GM12878 (cell line): ENCODE data around the gene FAM20B. TPM values are rescaled to one million over a fixed set of nuclear protein-coding genes. Genes with fewer than 3 reads are reported as not detected.

Experiments used
- ATAC-seq: fragments of 200-7000 bp; cut with Tn5 transposase; 3 replicates; pipeline ENCODE4 v1.9.1; 2020; ENCODE audit warnings: mild to moderate bottlenecking, moderate library complexity
- BruUV-seq: library from RNA; stranded (reverse); fragments of 400-500 nt; replicated peaks from 2 replicates; lab custom pipeline; 2021; lab: Mats Ljungman, UMichigan
- CTCF ChIA-PET: fragments of 300-600 bp; sonication (Branson Sonifier 250); formaldehyde crosslinking; extraction: SDS; loops from one replicate; lab custom pipeline; 2021; ENCODE audit warnings: inconsistent platforms; lab: Yijun Ruan, JAX
- POLR2A ChIA-PET: fragments of 350-600 bp; formaldehyde crosslinking; extraction: SDS; loops from one replicate; lab custom pipeline; 2021; ENCODE audit warnings: inconsistent platforms; lab: Charles Lee
- RAD21 ChIA-PET: fragments of 300-600 bp; sonication (Branson Sonifier 250); formaldehyde crosslinking; loops from one replicate; lab custom pipeline; 2023; ENCODE audit warnings: antibody characterized with exemption; ENCODE audit not compliant: unreplicated experiment; lab: Charles Lee
- SMC1A ChIA-PET: fragments of 300-600 bp; sonication (Branson Sonifier 250); formaldehyde crosslinking; loops from one replicate; lab custom pipeline; 2023; ENCODE audit not compliant: unreplicated experiment, uncharacterized antibody; lab: Charles Lee
- DNase-seq: peaks from one replicate; pipeline ENCODE4 v3.0.0-alpha.2; 2011; ENCODE audit warnings: low read depth, low spot score
- FAIRE-seq: peaks from 3 replicates; lab custom pipeline; 2011; peaks lifted over from hg19 to GRCh38; lab: Jason Lieb, UNC
- H2AFZ ChIP-seq: 2 replicates; pipeline ENCODE4 v1.6.0; 2011; ENCODE audit warnings: low read depth, low read length, control low read depth; ENCODE audit not compliant: control insufficient read depth
- H3K27ac ChIP-seq: 2 replicates; pipeline ENCODE4 v1.5.1; 2011; ENCODE audit warnings: control low read depth; ENCODE audit not compliant: control insufficient read depth, insufficient read depth
- H3K27me3 ChIP-seq, 2 experiments: replicated peaks in 1 of 2; 2 replicates each; pipeline versions ENCODE4 v1.6.0 to v1.6.1; 2011; ENCODE audit warnings: low read length in 1 of 2; ENCODE audit not compliant: control insufficient read depth in 2 of 2, insufficient read depth in 2 of 2
- H3K36me3 ChIP-seq, 2 experiments: 2 replicates each; pipeline ENCODE4 v1.5.1; 2011; ENCODE audit warnings: low read length in 1 of 2; ENCODE audit not compliant: control insufficient read depth in 2 of 2, insufficient read depth in 2 of 2
- H3K4me1 ChIP-seq: 2 replicates; pipeline ENCODE4 v1.6.1; 2011; ENCODE audit warnings: mild to moderate bottlenecking, low read length, moderate library complexity, mixed read lengths; ENCODE audit not compliant: control insufficient read depth, insufficient read depth
- H3K4me2 ChIP-seq: 2 replicates; pipeline ENCODE4 v1.6.0; 2011; ENCODE audit warnings: control low read depth; ENCODE audit not compliant: control insufficient read depth, insufficient read depth
- H3K4me3 ChIP-seq: fragments of 200-600 bp; sonication (generic); 2 replicates; pipeline ENCODE4 v1.5.1; 2016
- H3K79me2 ChIP-seq: 2 replicates; pipeline ENCODE4 v1.6.0; 2011; ENCODE audit warnings: low read length; ENCODE audit not compliant: control insufficient read depth, insufficient read depth
- H3K9ac ChIP-seq: 2 replicates; pipeline ENCODE4 v1.8.0; 2011; ENCODE audit warnings: low read length, control low read depth, mixed read lengths; ENCODE audit not compliant: control insufficient read depth, insufficient read depth
- H3K9me3 ChIP-seq: replicated peaks from 3 replicates; pipeline ENCODE4 v1.5.1; 2011; ENCODE audit warnings: mild to moderate bottlenecking, low read length; ENCODE audit not compliant: control insufficient read depth, insufficient read depth
- H4K20me1 ChIP-seq: 2 replicates; pipeline ENCODE4 v1.6.0; 2011; ENCODE audit not compliant: control insufficient read depth, insufficient read depth
- CTCF ChIP-seq, 3 experiments: IDR thresholded peaks in 2 of 3; conservative IDR thresholded peaks in 1 of 3; 2 replicates each; pipeline ENCODE4 v1.5.1; 2011; ENCODE audit warnings: low read depth in 3 of 3, low read length in 3 of 3, mild to moderate bottlenecking in 3 of 3, control low read depth in 2 of 3, moderate library complexity in 2 of 3, inconsistent platforms in 1 of 3, mixed read lengths in 1 of 3; ENCODE audit not compliant: control insufficient read depth in 2 of 3, insufficient read depth in 1 of 3; ENCODE audit errors: extremely low read depth in 1 of 3
- ELK1 ChIP-seq: IDR thresholded peaks from 2 replicates; pipeline ENCODE4 v1.6.1; 2012; ENCODE audit warnings: low read depth, low read length, improper control_type of control experiment
- FOXK2 ChIP-seq: fragments of 450-650 bp; IDR thresholded peaks from 2 replicates; pipeline ENCODE4 v1.6.1; 2017; ENCODE audit warnings: mild to moderate bottlenecking, moderate library complexity
- HDGF ChIP-seq: fragments of 450-650 bp; IDR thresholded peaks from 2 replicates; pipeline ENCODE4 v1.6.1; 2016; ENCODE audit warnings: antibody characterized with exemption
- IKZF2 ChIP-seq, 2 experiments: fragments of 450-650 bp; IDR thresholded peaks; 2 replicates each; pipeline ENCODE4 v1.6.1; 2017; ENCODE audit warnings: mild to moderate bottlenecking in 2 of 2, moderate library complexity in 2 of 2
- MTA3 ChIP-seq: IDR thresholded peaks from 2 replicates; pipeline ENCODE4 v1.6.1; 2012; ENCODE audit warnings: low read length, inconsistent platforms, borderline replicate concordance
- MXI1 ChIP-seq: fragments of 150-350 bp; IDR thresholded peaks from 2 replicates; pipeline ENCODE4 v1.6.1; 2011; ENCODE audit warnings: low read depth, mild to moderate bottlenecking, inconsistent platforms, low read length, improper control_type of control experiment
- PAX8 ChIP-seq: fragments of 450-650 bp; IDR thresholded peaks from 2 replicates; pipeline ENCODE4 v1.6.1; 2017; ENCODE audit warnings: mild to moderate bottlenecking, moderate library complexity
- PKNOX1 ChIP-seq: fragments of 450-650 bp; IDR thresholded peaks from 2 replicates; pipeline ENCODE4 v1.6.1; 2016; ENCODE audit warnings: mild to moderate bottlenecking
- POU2F2 ChIP-seq: IDR thresholded peaks from 3 replicates; pipeline ENCODE4 v1.6.1; 2011; ENCODE audit warnings: low read depth, mild to moderate bottlenecking, low read length, borderline replicate concordance
- SMAD1 ChIP-seq: fragments of 450-650 bp; IDR thresholded peaks from 2 replicates; pipeline ENCODE4 v1.6.1; 2018; ENCODE audit warnings: mild to moderate bottlenecking, low read depth; ENCODE audit not compliant: partially characterized antibody
- SREBF2 ChIP-seq: IDR thresholded peaks from 2 replicates; pipeline ENCODE4 v1.6.1; 2012; ENCODE audit warnings: mild to moderate bottlenecking, low read length
- STAT1 ChIP-seq: fragments of 450-650 bp; conservative IDR thresholded peaks from 2 replicates; pipeline ENCODE4 v1.6.1; 2014; ENCODE audit warnings: antibody characterized with exemption, mild to moderate bottlenecking
- ZBED1 ChIP-seq: IDR thresholded peaks from 2 replicates; pipeline ENCODE4 v1.6.1; 2016; ENCODE audit warnings: borderline replicate concordance
- ZNF24 ChIP-seq: fragments of 450-650 bp; IDR thresholded peaks from 2 replicates; pipeline ENCODE4 v1.6.1; 2017; ENCODE audit warnings: antibody characterized with exemption, mild to moderate bottlenecking
- ZSCAN29 ChIP-seq: fragments of 450-650 bp; IDR thresholded peaks from 2 replicates; pipeline ENCODE4 v1.6.1; 2017; ENCODE audit warnings: mild to moderate bottlenecking, moderate library complexity
- WGBS: methylation state at CpG from one replicate; pipeline ENCODE4 v1.1.6; 2016; ENCODE audit warnings: low lambda C conversion rate; ENCODE audit not compliant: insufficient replicate concordance, insufficient coverage; ENCODE audit errors: missing lambda C conversion rate; 5-methylcytosine and 5-hydroxymethylcytosine counted together
- in situ Hi-C: fragments of 300-500 bp; cut with MboI; formaldehyde crosslinking; loops from 9 replicates; pipeline ENCODE4 v1.14.3; 2018; ENCODE audit warnings: mixed read lengths
- intact Hi-C: fragments of 100-400 bp; cut with micrococcal nuclease; formaldehyde crosslinking; loops from one replicate; pipeline ENCODE4 v1.14.2; 2022; ENCODE audit not compliant: unreplicated experiment
- polyA plus RNA-seq, 11 experiments: library from polyadenylated mRNA; depleted of rRNA in 4 of 11; unstranded in 6 of 11; stranded (reverse) in 5 of 11; fragments of >200 nt; fragmentation: Nextera tagmentation in 4 of 11; fragmentation: Illumina TruSeq in 1 of 11; extraction: Ambion mirVana in 4 of 11; extraction: Trizol in 1 of 11; gene quantifications; 1 replicate in 1 of 11; 2 replicates in 10 of 11; pipeline versions ENCODE4 v1.2.1 to v1.2.3, GENCODE V29; 2011 to 2016; ENCODE audit warnings: inconsistent platforms in 2 of 11, missing spikeins in 2 of 11, low read depth in 1 of 11
- total RNA-seq, 4 experiments: library from RNA; depleted of rRNA in 3 of 4; stranded (reverse); fragments of >200 nt in 3 of 4; fragmentation: Illumina TruSeq in 1 of 4; extraction: Trizol in 1 of 4; gene quantifications; 2 replicates each; pipeline versions ENCODE4 v1.2.1 to v1.2.3, GENCODE V29; 2013 to 2021

FAM20B gene
- total and polyA plus RNA-seq, 10 of the 15 experiments (the other 5 are each of a cell fraction or from before 2014, with no cell fraction given), result 2.4 to 25.6 (median 12.8) TPM

- TF ChIP-seq ELK1 (no peak), CTCF (IDR thresholded peaks at IDR 0.05 in 2 of 3, conservative IDR thresholded peaks at IDR 0.05 in 1 of 3; ENCODE audit: control insufficient read depth in 2 of 3, extremely low read depth in 1 of 3, insufficient read depth in 1 of 3, low read depth in 3 of 3, low read length in 3 of 3) (no peak), POU2F2 (no peak), SREBF2 (no peak), IKZF2 (IDR thresholded peaks at IDR 0.05) (no peak), ZSCAN29 (no peak), MTA3 (no peak), ZNF24 (no peak)
- TF ChIP-seq, all 136 proteins: peak for 0
Measured at GRCh38 chr1:179052776-179053175, 27.1 kb downstream of the FAM20B start (continued).

- TF ChIP-seq STAT1 (no peak), PAX8 (no peak), SMAD1 (no peak), ZBED1 (no peak), HDGF (no peak), FOXK2 (no peak), PKNOX1 (no peak), MXI1 (no peak)
- no peaks in the 10 kb centered on the region for H3K79me2 ChIP-seq
- no peak overlapping the region for H2AFZ ChIP-seq
- H3K4me1 ChIP-seq, result no peaks in the 10 kb centered on the region
- DNase-seq, result no peak
- ChIA-PET POLR2A (no interaction called here), RAD21 (no interaction called here), SMC1A (no interaction called here), CTCF (no interaction called here)
- H3K4me2 ChIP-seq, result no peak overlapping the region
- no TSS peak for BruUV-seq
- WGBS, result 100% methylated on average over 2 of the region's 2 CpGs
- no peak overlapping the region for H3K27ac ChIP-seq
- no peak for FAIRE-seq
- intact Hi-C loops (no loop called here), in situ Hi-C loops (no loop called here)
- H3K36me3 ChIP-seq, result peaks cover 0 to 3% of the 10 kb centered on the region in 2 experiments; a peak in 2 of 4 replicates
- H3K4me3 ChIP-seq, result no peak overlapping the region
- no peaks in the 10 kb centered on the region for H3K9me3 ChIP-seq
- H3K9ac ChIP-seq, result no peak overlapping the region
- no peak for ATAC-seq
- no peaks in the 10 kb centered on the region for H3K27me3 ChIP-seq
- H4K20me1 ChIP-seq, result no peaks in the 10 kb centered on the region
Measured at GRCh38 chr1:179053486-179053885, 27.8 kb downstream of the FAM20B start.
